MM.1S (cell line): ENCODE measurements around the gene SPRED2.

Experiments used
- DNase-seq: peaks from one replicate; pipeline ENCODE4 v3.0.0-alpha.2; 2015
- H2AFZ ChIP-seq: fragments of 300-600 bp; sonication (generic); 2 replicates; pipeline ENCODE4 v1.6.0; 2016; ENCODE audit warnings: antibody characterized with exemption, low read length
- H3F3A ChIP-seq: fragments of 300-600 bp; sonication (generic); 2 replicates; pipeline ENCODE4 v1.6.1; 2016; ENCODE audit warnings: mild to moderate bottlenecking, antibody characterized with exemption, low read length, moderate library complexity, mixed read lengths; ENCODE audit not compliant: insufficient read depth
- H3K27ac ChIP-seq: fragments of 300-600 bp; sonication (generic); 2 replicates; pipeline ENCODE4 v1.5.1; 2016; ENCODE audit warnings: mild to moderate bottlenecking, low read length
- H3K27me3 ChIP-seq: fragments of 300-600 bp; sonication (generic); replicated peaks from 2 replicates; pipeline ENCODE4 v1.6.0; 2016; ENCODE audit warnings: low read length; ENCODE audit not compliant: insufficient read depth
- H3K36me3 ChIP-seq: fragments of 300-600 bp; sonication (generic); replicated peaks from 2 replicates; pipeline ENCODE4 v1.6.1; 2016; ENCODE audit warnings: mild to moderate bottlenecking, low read length, mixed read lengths; ENCODE audit not compliant: insufficient read depth
- H3K4me1 ChIP-seq: fragments of 300-600 bp; sonication (generic); 2 replicates; pipeline ENCODE4 v1.6.1; 2016; ENCODE audit warnings: low read length, mixed read lengths
- H3K4me2 ChIP-seq: fragments of 300-600 bp; sonication (generic); 2 replicates; pipeline ENCODE4 v1.6.0; 2016; ENCODE audit warnings: low read depth, low read length
- H3K4me3 ChIP-seq: fragments of 300-600 bp; sonication (generic); 2 replicates; pipeline ENCODE4 v1.5.1; 2016; ENCODE audit warnings: low read length, mixed read lengths
- H3K79me2 ChIP-seq: fragments of 300-600 bp; sonication (generic); 2 replicates; pipeline ENCODE4 v1.6.1; 2016; ENCODE audit warnings: mixed run types, low read length, mixed read lengths
- H3K9ac ChIP-seq: fragments of 300-600 bp; sonication (generic); 2 replicates; pipeline ENCODE4 v1.6.1; 2016; ENCODE audit warnings: low read length, mixed read lengths
- H3K9me2 ChIP-seq: fragments of 300-600 bp; sonication (generic); replicated peaks from 2 replicates; pipeline ENCODE4 v1.6.1; 2016; ENCODE audit warnings: mild to moderate bottlenecking, low read length, mixed read lengths; ENCODE audit not compliant: insufficient read depth
- H3K9me3 ChIP-seq: fragments of 300-600 bp; sonication (generic); replicated peaks from 2 replicates; pipeline ENCODE4 v1.6.1; 2016; ENCODE audit warnings: mild to moderate bottlenecking, low read length, mixed read lengths; ENCODE audit not compliant: insufficient read depth
- H4K20me1 ChIP-seq: fragments of 300-600 bp; sonication (generic); 2 replicates; pipeline ENCODE4 v1.6.1; 2016; ENCODE audit warnings: mild to moderate bottlenecking, low read length, moderate library complexity, mixed read lengths; ENCODE audit not compliant: insufficient read depth
- EZH2 ChIP-seq: fragments of 300-600 bp; sonication (generic); optimal IDR thresholded peaks from 2 replicates; pipeline ENCODE3; 2017; ENCODE audit warnings: low read depth, mild to moderate bottlenecking, antibody characterized with exemption, low read length, mixed read lengths
- EZH2phosphoT487 ChIP-seq: fragments of 300-600 bp; sonication (generic); IDR thresholded peaks from 2 replicates; pipeline ENCODE4 v1.6.1; 2018; ENCODE audit warnings: antibody characterized with exemption, low read length
- TF ChIP-seq, protein P1 (sequence below): fragments of 300-600 bp; sonication (generic); IDR thresholded peaks from 2 replicates; pipeline ENCODE4 v1.5.1; 2016; ENCODE audit warnings: antibody characterized with exemption, low read length, mixed read lengths

SPRED2 gene

DNA sequence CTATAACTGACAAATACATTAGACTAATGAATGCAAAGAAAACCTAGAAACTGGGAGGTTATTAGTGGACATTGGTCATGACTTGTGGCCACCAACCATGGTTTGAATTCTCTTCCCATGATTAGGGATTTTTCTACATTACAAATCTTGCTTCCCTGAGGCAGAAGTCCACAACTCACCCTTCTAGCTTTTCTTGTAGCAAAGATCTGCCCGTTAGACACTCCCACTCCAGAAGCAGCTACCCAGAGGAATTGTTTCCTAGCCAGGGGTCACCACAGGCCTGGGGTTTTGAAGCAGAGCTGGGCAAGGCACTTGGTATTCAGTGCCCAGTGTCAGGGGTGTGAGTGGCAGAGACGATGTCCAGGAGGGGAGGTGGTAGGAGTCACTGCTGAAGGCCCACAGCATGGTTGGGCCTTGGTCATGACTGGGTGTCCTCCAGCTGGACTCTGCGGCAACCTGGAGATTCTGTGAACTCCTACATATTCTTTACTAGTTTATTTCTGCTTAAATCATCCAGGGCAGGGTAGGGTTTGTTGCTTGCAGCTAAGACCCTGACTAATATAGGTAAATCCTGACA, 149.8 kb downstream of the SPRED2 start:
- Histone ChIP-seq H3K4me3 (no peak overlapping the region), H3K9ac (no peak overlapping the region), H2AFZ (no peak overlapping the region), H3K27me3 (no peaks in the 10 kb centered on the region), H3K27ac (no peak overlapping the region), H3F3A (no peaks in the 10 kb centered on the region), H3K9me2 (no peaks in the 10 kb centered on the region), H4K20me1 (no peaks in the 10 kb centered on the region), H3K4me2 (no peak overlapping the region), H3K4me1 (peaks cover 11% of the 10 kb centered on the region; the same call in 1 of the 2 replicates), H3K36me3 (no peaks in the 10 kb centered on the region), H3K79me2 (no peaks in the 10 kb centered on the region), H3K9me3 (no peaks in the 10 kb centered on the region)
- DNase-seq: no peak
- TF ChIP-seq EZH2 (no peak), EZH2phosphoT487 (no peak)
- TF ChIP-seq, protein P1, sequence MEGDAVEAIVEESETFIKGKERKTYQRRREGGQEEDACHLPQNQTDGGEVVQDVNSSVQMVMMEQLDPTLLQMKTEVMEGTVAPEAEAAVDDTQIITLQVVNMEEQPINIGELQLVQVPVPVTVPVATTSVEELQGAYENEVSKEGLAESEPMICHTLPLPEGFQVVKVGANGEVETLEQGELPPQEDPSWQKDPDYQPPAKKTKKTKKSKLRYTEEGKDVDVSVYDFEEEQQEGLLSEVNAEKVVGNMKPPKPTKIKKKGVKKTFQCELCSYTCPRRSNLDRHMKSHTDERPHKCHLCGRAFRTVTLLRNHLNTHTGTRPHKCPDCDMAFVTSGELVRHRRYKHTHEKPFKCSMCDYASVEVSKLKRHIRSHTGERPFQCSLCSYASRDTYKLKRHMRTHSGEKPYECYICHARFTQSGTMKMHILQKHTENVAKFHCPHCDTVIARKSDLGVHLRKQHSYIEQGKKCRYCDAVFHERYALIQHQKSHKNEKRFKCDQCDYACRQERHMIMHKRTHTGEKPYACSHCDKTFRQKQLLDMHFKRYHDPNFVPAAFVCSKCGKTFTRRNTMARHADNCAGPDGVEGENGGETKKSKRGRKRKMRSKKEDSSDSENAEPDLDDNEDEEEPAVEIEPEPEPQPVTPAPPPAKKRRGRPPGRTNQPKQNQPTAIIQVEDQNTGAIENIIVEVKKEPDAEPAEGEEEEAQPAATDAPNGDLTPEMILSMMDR: no peak

DNA sequence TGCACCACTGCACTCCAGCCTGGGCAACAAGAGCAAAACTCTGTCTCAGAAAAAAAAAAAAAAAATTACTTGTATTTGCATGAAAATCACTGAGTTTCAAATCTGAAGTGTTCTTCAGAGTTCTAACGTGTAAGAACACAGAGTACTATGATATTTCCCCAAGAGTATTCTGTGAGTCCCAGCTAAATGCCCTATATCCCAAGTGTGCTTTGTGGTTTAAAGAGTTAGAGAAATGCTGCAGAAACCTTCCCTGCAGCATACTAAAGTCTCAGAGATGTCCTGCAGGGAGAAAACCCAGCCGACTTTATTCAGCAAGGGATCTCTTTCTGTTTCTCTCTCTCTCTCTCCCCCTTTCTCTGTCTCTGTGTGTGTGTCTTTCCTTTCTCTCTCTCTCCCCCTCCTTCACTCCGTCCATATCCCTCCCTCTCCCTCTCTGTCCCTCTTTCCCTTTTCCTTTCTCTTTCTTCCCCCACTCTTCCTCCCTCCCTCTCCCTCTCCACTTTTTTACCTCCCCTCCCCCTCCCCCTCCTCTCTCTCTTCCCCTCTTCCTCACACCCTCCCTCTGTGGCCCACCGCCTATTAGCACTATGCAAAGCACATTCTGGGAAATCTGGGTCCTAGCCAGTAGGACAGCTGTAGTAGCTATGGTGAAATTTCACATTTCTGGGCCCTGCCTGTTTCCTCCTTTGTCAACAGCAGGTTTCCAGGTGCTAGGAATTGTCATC, 150.6 kb downstream of the SPRED2 start:
- Histone ChIP-seq H3K4me2 (no peak overlapping the region), H3K27me3 (no peaks in the 10 kb centered on the region), H2AFZ (no peak overlapping the region), H3K79me2 (no peaks in the 10 kb centered on the region), H3K36me3 (no peaks in the 10 kb centered on the region), H3K27ac (no peak overlapping the region), H3K9me3 (no peaks in the 10 kb centered on the region), H3K4me1 (peaks cover 7% of the 10 kb centered on the region; the same call in 1 of the 2 replicates), H3K9ac (no peak overlapping the region), H4K20me1 (no peaks in the 10 kb centered on the region), H3K4me3 (no peak overlapping the region), H3F3A (no peaks in the 10 kb centered on the region), H3K9me2 (no peaks in the 10 kb centered on the region)
- DNase-seq: no peak
- TF ChIP-seq, protein P1: no peak
- TF ChIP-seq EZH2 (no peak), EZH2phosphoT487 (no peak)

DNA sequence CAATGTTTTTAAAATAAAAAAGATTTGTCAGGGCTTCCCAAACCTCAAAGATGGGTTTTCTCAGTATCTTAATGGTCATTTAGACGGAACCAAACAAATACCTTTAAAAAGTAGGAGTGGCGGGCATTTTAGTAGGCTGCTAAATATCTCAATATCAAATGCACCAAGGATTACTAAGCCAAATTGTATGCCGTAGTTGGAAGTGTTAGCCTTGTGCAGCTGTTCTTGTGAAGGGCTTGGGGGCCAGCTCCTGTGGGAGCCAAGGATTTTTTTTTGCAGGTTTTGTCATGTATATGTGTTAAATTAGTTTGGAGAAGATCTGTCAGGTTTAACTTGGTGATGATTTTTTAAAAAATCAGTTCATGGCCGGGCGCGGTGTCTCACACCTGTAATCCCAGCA, 152.6 kb downstream of the SPRED2 start:
- Histone ChIP-seq H3K27ac (no peak overlapping the region), H2AFZ (no peak overlapping the region), H3K79me2 (no peaks in the 10 kb centered on the region), H3K4me2 (no peak overlapping the region), H3K36me3 (no peaks in the 10 kb centered on the region), H4K20me1 (no peaks in the 10 kb centered on the region), H3K9me2 (no peaks in the 10 kb centered on the region), H3K4me1 (peaks cover 4% of the 10 kb centered on the region; the same call in 1 of the 2 replicates), H3K4me3 (no peak overlapping the region), H3K9me3 (no peaks in the 10 kb centered on the region), H3F3A (no peaks in the 10 kb centered on the region), H3K9ac (no peak overlapping the region), H3K27me3 (no peaks in the 10 kb centered on the region)
- TF ChIP-seq EZH2phosphoT487: no peak
- no peak for TF ChIP-seq EZH2
- TF ChIP-seq, protein P1: no peak
- no peak for DNase-seq
